CD14-positive monocyte (primary cell): ENCODE measurements around the gene CNOT4. TPM values are rescaled to one million over a fixed set of nuclear protein-coding genes. Genes with fewer than 3 reads are reported as not detected.
"Not testable (repeated sequence)": the region's sequence is repeated elsewhere in the genome, so short reads cannot be mapped to it uniquely, and the experiment has no call there.

Source experiments
- DNase-seq, 3 donors: peaks; one replicate each; pipeline ENCODE4 v3.0.0-alpha.2; 2011 to 2022
- H2AFZ ChIP-seq: 2 replicates; pipeline ENCODE4 v1.6.0; 2012; ENCODE audit warnings: mild to moderate bottlenecking, low read depth, low read length, inconsistent platforms; ENCODE audit not compliant: insufficient read depth, poor library complexity, severe bottlenecking
- H3K27ac ChIP-seq, 2 donors: 1 replicate in 1 of 2; 2 replicates in 1 of 2; pipeline ENCODE4 v1.5.1; 2012 to 2013; ENCODE audit warnings: low read length in 2 of 2, control low read depth in 1 of 2, inconsistent platforms in 1 of 2, low read depth in 1 of 2, mild to moderate bottlenecking in 1 of 2
- H3K27me3 ChIP-seq, 2 donors: one replicate each; pipeline versions ENCODE4 v1.6.0 to v1.6.1; 2011 to 2013; ENCODE audit warnings: low read length in 2 of 2; ENCODE audit not compliant: control insufficient read depth in 2 of 2, insufficient read depth in 2 of 2
- H3K36me3 ChIP-seq, 2 donors: replicated peaks in 1 of 2; 1 replicate in 1 of 2; 2 replicates in 1 of 2; pipeline versions ENCODE4 v1.5.1 to v1.6.1; 2012 to 2013; ENCODE audit warnings: low read length in 2 of 2, control low read depth in 1 of 2, inconsistent platforms in 1 of 2, mild to moderate bottlenecking in 1 of 2; ENCODE audit not compliant: insufficient read depth in 2 of 2, control insufficient read depth in 1 of 2
- H3K4me1 ChIP-seq, 2 donors: 1 replicate in 1 of 2; 2 replicates in 1 of 2; pipeline versions ENCODE4 v1.5.1 to v1.6.1; 2012 to 2013; ENCODE audit warnings: low read length in 2 of 2, control low read depth in 1 of 2, inconsistent platforms in 1 of 2, mild to moderate bottlenecking in 1 of 2, moderate library complexity in 1 of 2; ENCODE audit not compliant: insufficient read depth in 2 of 2, control insufficient read depth in 1 of 2
- H3K4me2 ChIP-seq: replicated peaks from 2 replicates; pipeline ENCODE3; 2012; ENCODE audit warnings: low read length, moderate library complexity, mild to moderate bottlenecking; ENCODE audit not compliant: poor library complexity, severe bottlenecking; ENCODE audit errors: extremely low read depth
- H3K4me3 ChIP-seq, 3 experiments: fragments of 200-600 bp in 1 of 3; sonication (generic) in 1 of 3; replicated peaks in 1 of 3; 1 replicate in 2 of 3; 2 replicates in 1 of 3; pipeline ENCODE4 v1.5.1; 2011 to 2013; ENCODE audit warnings: low read length in 3 of 3, mild to moderate bottlenecking in 3 of 3, control low read depth in 2 of 3, low read depth in 2 of 3, inconsistent platforms in 1 of 3, moderate library complexity in 1 of 3
- H3K79me2 ChIP-seq: 2 replicates; pipeline ENCODE4 v1.6.0; 2012; ENCODE audit warnings: mild to moderate bottlenecking, control low read depth, inconsistent platforms, low read length, moderate library complexity; ENCODE audit not compliant: insufficient read depth
- H3K9ac ChIP-seq: 2 replicates; pipeline ENCODE4 v1.6.0; 2017; ENCODE audit warnings: low read length, mild to moderate bottlenecking; ENCODE audit not compliant: insufficient read depth, poor library complexity, severe bottlenecking
- H3K9me3 ChIP-seq, 2 donors: replicated peaks in 1 of 2; 1 replicate in 1 of 2; 2 replicates in 1 of 2; pipeline versions ENCODE4 v1.5.1 to v1.6.1; 2012 to 2013; ENCODE audit warnings: low read length in 2 of 2, control low read depth in 1 of 2; ENCODE audit not compliant: control insufficient read depth in 1 of 2, insufficient read depth in 1 of 2
- H4K20me1 ChIP-seq: 2 replicates; pipeline ENCODE4 v1.6.0; 2012; ENCODE audit warnings: mild to moderate bottlenecking, low read length, control low read depth, moderate library complexity; ENCODE audit not compliant: insufficient read depth
- H3K27ac Mint-ChIP-seq, 7 donors: one replicate each; pipeline ENCODE4 v1.8.0; 2020; ENCODE audit warnings: mild to moderate bottlenecking in 7 of 7, mixed read lengths in 7 of 7, moderate library complexity in 6 of 7, inconsistent platforms in 2 of 7
- H3K27me3 Mint-ChIP-seq, 3 donors: one replicate each; pipeline ENCODE4 v1.8.0; 2021 to 2022; ENCODE audit warnings: low read depth in 3 of 3, mild to moderate bottlenecking in 3 of 3, mixed read lengths in 3 of 3, moderate library complexity in 3 of 3, inconsistent platforms in 1 of 3
- H3K36me3 Mint-ChIP-seq, 2 donors: one replicate each; pipeline ENCODE4 v1.8.0; 2020; ENCODE audit warnings: mixed read lengths in 2 of 2, inconsistent platforms in 1 of 2, mild to moderate bottlenecking in 1 of 2
- H3K4me1 Mint-ChIP-seq: one replicate; pipeline ENCODE4 v1.8.0; 2020; ENCODE audit warnings: mild to moderate bottlenecking, mixed read lengths
- H3K4me3 Mint-ChIP-seq, 2 donors: one replicate each; pipeline ENCODE4 v1.8.0; 2020; ENCODE audit warnings: mild to moderate bottlenecking in 2 of 2, mixed read lengths in 2 of 2, moderate library complexity in 1 of 2
- H3K9me3 Mint-ChIP-seq, 7 donors: one replicate each; pipeline ENCODE4 v1.8.0; 2020 to 2022; ENCODE audit warnings: mixed read lengths in 7 of 7, mild to moderate bottlenecking in 6 of 7, moderate library complexity in 6 of 7, inconsistent platforms in 2 of 7
- WGBS: methylation state at CpG from one replicate; pipeline ENCODE4 v1.1.5; 2013; ENCODE audit warnings: missing lambda C conversion rate; ENCODE audit not compliant: insufficient coverage; 5-methylcytosine and 5-hydroxymethylcytosine counted together
- intact Hi-C, 2 donors: fragments of 100-400 bp; cut with micrococcal nuclease; formaldehyde crosslinking; loops; one replicate each; pipeline versions ENCODE4 v1.15.0 to v1.15.1; 2023
- polyA plus RNA-seq, 3 donors: library from polyadenylated mRNA; depleted of rRNA in 1 of 3; unstranded in 2 of 3; stranded (reverse) in 1 of 3; fragments of 300-500 nt in 2 of 3; fragments of >200 nt in 1 of 3; fragmentation: Illumina TruSeq in 2 of 3; gene quantifications; 1 replicate in 2 of 3; 2 replicates in 1 of 3; pipeline ENCODE4 v1.2.3, GENCODE V29; 2012 to 2021
- TF ChIP-seq, protein P1 (sequence below): fragments of 200-600 bp; IDR thresholded peaks from one replicate; pipeline ENCODE4 v1.8.0; 2022; ENCODE audit warnings: antibody characterized with exemption, mild to moderate bottlenecking

The CNOT4 gene
- polyA plus RNA-seq, 3 donors: 4.3 to 7.9 (median 6.3) TPM

DNA sequence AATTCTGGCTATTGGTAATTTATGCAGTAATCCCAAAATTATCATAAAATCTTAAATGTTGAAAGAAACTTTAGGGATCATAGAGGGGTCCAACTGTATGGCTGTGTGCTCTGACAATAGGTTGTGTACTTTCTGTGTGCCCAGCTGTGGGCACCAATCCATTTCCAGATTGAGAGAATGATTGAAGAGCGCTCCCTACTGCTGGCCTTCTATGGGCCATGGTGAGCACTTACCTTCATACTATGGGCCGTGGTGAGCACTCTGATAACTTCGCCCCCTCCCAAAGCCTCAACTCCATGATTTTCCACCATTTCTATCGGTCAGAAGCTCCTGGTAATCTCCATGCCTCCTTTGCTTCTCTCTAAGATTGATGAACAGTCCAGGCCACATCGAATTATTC, 157.6 kb downstream of the CNOT4 start:
- TF ChIP-seq, protein P1, sequence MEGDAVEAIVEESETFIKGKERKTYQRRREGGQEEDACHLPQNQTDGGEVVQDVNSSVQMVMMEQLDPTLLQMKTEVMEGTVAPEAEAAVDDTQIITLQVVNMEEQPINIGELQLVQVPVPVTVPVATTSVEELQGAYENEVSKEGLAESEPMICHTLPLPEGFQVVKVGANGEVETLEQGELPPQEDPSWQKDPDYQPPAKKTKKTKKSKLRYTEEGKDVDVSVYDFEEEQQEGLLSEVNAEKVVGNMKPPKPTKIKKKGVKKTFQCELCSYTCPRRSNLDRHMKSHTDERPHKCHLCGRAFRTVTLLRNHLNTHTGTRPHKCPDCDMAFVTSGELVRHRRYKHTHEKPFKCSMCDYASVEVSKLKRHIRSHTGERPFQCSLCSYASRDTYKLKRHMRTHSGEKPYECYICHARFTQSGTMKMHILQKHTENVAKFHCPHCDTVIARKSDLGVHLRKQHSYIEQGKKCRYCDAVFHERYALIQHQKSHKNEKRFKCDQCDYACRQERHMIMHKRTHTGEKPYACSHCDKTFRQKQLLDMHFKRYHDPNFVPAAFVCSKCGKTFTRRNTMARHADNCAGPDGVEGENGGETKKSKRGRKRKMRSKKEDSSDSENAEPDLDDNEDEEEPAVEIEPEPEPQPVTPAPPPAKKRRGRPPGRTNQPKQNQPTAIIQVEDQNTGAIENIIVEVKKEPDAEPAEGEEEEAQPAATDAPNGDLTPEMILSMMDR: no peak
- WGBS: 96% methylated on average over 5 of the region's 5 CpGs
- Histone ChIP-seq H3K79me2 (no peaks in the 10 kb centered on the region), H3K36me3 (no peaks in the 10 kb centered on the region), H2AFZ (no peak overlapping the region), H3K4me2 (no peak overlapping the region), H4K20me1 (no peaks in the 10 kb centered on the region), H3K9ac (no peak overlapping the region), H3K4me1 (no peaks in the 10 kb centered on the region), H3K4me3 (no peak overlapping the region), H3K27ac (no peak overlapping the region), H3K9me3 (no peaks in the 10 kb centered on the region), H3K27me3 (no peaks in the 10 kb centered on the region)
- intact Hi-C loops: no loop called here
- Mint-ChIP-seq H3K36me3 (no peaks in the 10 kb centered on the region), H3K27ac (no peak overlapping the region), H3K27me3 (peaks cover 0 to 3% (median 3%) of the 10 kb centered on the region in 3 donors), H3K4me3 (no peak overlapping the region), H3K4me1 (peaks cover 3% of the 10 kb centered on the region), H3K9me3 (peaks cover 0 to 1% (median 0%) of the 10 kb centered on the region in 7 donors)
- DNase-seq: no peak

DNA sequence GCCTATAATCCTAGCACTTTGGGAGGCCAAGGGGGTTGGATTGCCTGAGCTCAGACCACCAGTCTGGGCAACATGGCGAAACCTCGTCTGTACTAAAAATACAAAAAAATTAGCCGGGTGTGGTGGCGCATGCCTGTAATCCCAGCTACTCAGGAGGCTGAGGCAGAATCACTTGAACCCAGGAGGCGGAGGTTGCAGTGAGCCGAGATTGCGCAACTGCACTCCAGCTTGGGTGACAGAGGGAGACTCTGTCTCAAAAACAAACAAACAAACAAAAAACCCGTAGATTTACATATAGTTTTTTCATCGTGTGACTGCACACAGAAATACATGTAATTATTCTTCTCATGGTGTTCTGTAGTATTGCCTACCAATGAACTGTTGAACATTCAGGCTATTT, 158.8 kb downstream of the CNOT4 start:
- H3K9ac ChIP-seq, H3K36me3 ChIP-seq, H2AFZ ChIP-seq, H3K9me3 Mint-ChIP-seq, H4K20me1 ChIP-seq, H3K27me3 Mint-ChIP-seq, H3K27ac Mint-ChIP-seq, H3K4me3 Mint-ChIP-seq, H3K4me2 ChIP-seq, intact Hi-C loops, H3K9me3 ChIP-seq, H3K36me3 Mint-ChIP-seq, H3K4me3 ChIP-seq, H3K4me1 ChIP-seq, H3K27me3 ChIP-seq, DNase-seq, H3K27ac ChIP-seq, H3K79me2 ChIP-seq, H3K4me1 Mint-ChIP-seq: not testable (repeated sequence)
- WGBS: 92% methylated on average over 4 of the region's 9 CpGs
